CD4-positive, alpha-beta memory T cell (primary cell): ENCODE measurements around the gene ZBTB4. TPM values are rescaled to one million over a fixed set of nuclear protein-coding genes. Genes with fewer than 3 reads are reported as not detected.

Experiments used
- CTCF ChIA-PET: fragments of 350-600 bp; sonication (Branson Sonifier 250); formaldehyde crosslinking; loops from one replicate; lab custom pipeline; 2021; ENCODE audit warnings: inconsistent platforms; ENCODE audit not compliant: partially characterized antibody; lab: Charles Lee
- POLR2A ChIA-PET: fragments of 350-600 bp; sonication (Branson Sonifier 250); formaldehyde crosslinking; loops from one replicate; lab custom pipeline; 2021; ENCODE audit not compliant: partially characterized antibody; lab: Charles Lee
- DNase-seq, 5 donors: peaks; one replicate each; pipeline versions ENCODE4 v3.0.0 to v3.0.0-alpha.2; 2020 to 2022; ENCODE audit warnings: mixed read lengths in 1 of 5
- H3K27ac ChIP-seq: one replicate; pipeline ENCODE4 v1.7.0; 2013; ENCODE audit warnings: low read depth, low read length
- H3K27me3 ChIP-seq: 2 replicates; pipeline ENCODE4 v1.7.0; 2013; ENCODE audit warnings: mild to moderate bottlenecking, low read length, moderate library complexity; ENCODE audit not compliant: insufficient read depth
- H3K36me3 ChIP-seq: 2 replicates; pipeline ENCODE4 v1.7.0; 2013; ENCODE audit warnings: mild to moderate bottlenecking, low read length, moderate library complexity; ENCODE audit not compliant: insufficient read depth
- H3K4me1 ChIP-seq: 2 replicates; pipeline ENCODE4 v1.7.0; 2013; ENCODE audit warnings: mild to moderate bottlenecking, low read length, moderate library complexity; ENCODE audit not compliant: insufficient read depth
- H3K4me3 ChIP-seq, 2 donors: one replicate each; pipeline ENCODE4 v1.7.0; 2013; ENCODE audit warnings: low read length in 2 of 2, mild to moderate bottlenecking in 1 of 2
- H3K9me3 ChIP-seq, 2 donors: one replicate each; pipeline ENCODE4 v1.7.0; 2013; ENCODE audit warnings: low read length in 2 of 2, control low read depth in 1 of 2; ENCODE audit not compliant: control insufficient read depth in 1 of 2
- H3K27ac Mint-ChIP-seq, 7 donors: one replicate each; pipeline ENCODE4 v1.8.0; 2020 to 2021; ENCODE audit warnings: mixed read lengths in 7 of 7, mild to moderate bottlenecking in 6 of 7, inconsistent platforms in 3 of 7, moderate library complexity in 3 of 7
- H3K27me3 Mint-ChIP-seq, 2 donors: one replicate each; pipeline ENCODE4 v1.8.0; 2020 to 2021; ENCODE audit warnings: mixed read lengths in 2 of 2
- H3K36me3 Mint-ChIP-seq, 2 donors: one replicate each; pipeline ENCODE4 v1.8.0; 2020 to 2021; ENCODE audit warnings: mixed read lengths in 2 of 2, inconsistent platforms in 1 of 2, mild to moderate bottlenecking in 1 of 2
- H3K4me1 Mint-ChIP-seq, 4 donors: one replicate each; pipeline ENCODE4 v1.8.0; 2020 to 2021; ENCODE audit warnings: mixed read lengths in 4 of 4, mild to moderate bottlenecking in 1 of 4
- H3K4me3 Mint-ChIP-seq, 8 donors: one replicate each; pipeline ENCODE4 v1.8.0; 2020 to 2021; ENCODE audit warnings: mixed read lengths in 8 of 8, mild to moderate bottlenecking in 7 of 8, moderate library complexity in 6 of 8, inconsistent platforms in 3 of 8
- H3K9me3 Mint-ChIP-seq, 8 donors: one replicate each; pipeline ENCODE4 v1.8.0; 2020 to 2021; ENCODE audit warnings: mixed read lengths in 8 of 8, mild to moderate bottlenecking in 5 of 8, inconsistent platforms in 3 of 8, moderate library complexity in 1 of 8
- intact Hi-C: fragments of 100-400 bp; cut with micrococcal nuclease; formaldehyde crosslinking; loops from one replicate; pipeline ENCODE4 v1.15.1; 2023
- polyA plus RNA-seq, 2 donors: library from polyadenylated mRNA; unstranded; fragments of 300-500 nt; fragmentation: Illumina TruSeq; gene quantifications; one replicate each; pipeline ENCODE4 v1.2.3, GENCODE V29; 2021
- total RNA-seq, 2 experiments: library from RNA; stranded (reverse); gene quantifications; one replicate each; pipeline ENCODE4 v1.2.3, GENCODE V29; 2021

The ZBTB4 gene
- total and polyA plus RNA-seq, 4 experiments from 2014 or later: 4.6 to 75.7 (median 48.2) TPM

GRCh38 chr17:7441266-7441665, 38.2 kb downstream of the ZBTB4 start:
- CTCF ChIA-PET: interaction anchor here (0.8 to 2.9 kb wide), 6 partner anchors 13 to 120 kb away, joined by 3 to 11 read pairs (median 4); partner anchors contain the start of genes NEURL4 and SENP3

GRCh38 chr17:7440834-7441195, 38.6 kb downstream of the ZBTB4 start:
- ChIA-PET POLR2A (interaction anchor here (0.8 to 9.3 kb wide), 6 partner anchors 15 to 120 kb away, joined by 3 to 176 read pairs (median 48); partner anchors contain the start of genes ACAP1, POLR2A, SENP3 and SLC35G6), CTCF (interaction anchor here (0.8 to 2.9 kb wide), 6 partner anchors 13 to 120 kb away, joined by 3 to 11 read pairs (median 4); partner anchors contain the start of genes NEURL4 and SENP3)
- H3K4me1 ChIP-seq: peaks cover 55% of the 10 kb centered on the region
- Mint-ChIP-seq H3K27me3 (peaks cover 33 to 49% of the 10 kb centered on the region in 2 donors), H3K4me1 (peaks cover 25 to 56% (median 40%) of the 10 kb centered on the region in 4 donors), H3K27ac (no peak overlapping the region), H3K36me3 (peaks cover 4 to 5% of the 10 kb centered on the region in 2 donors), H3K9me3 (no peaks in the 10 kb centered on the region), H3K4me3 (peak overlapping the region in 1 of 8 donors; percentile 75)
- no peaks in the 10 kb centered on the region for H3K9me3 ChIP-seq
- peak in 1 of 5 donors; percentile 43 for DNase-seq
- no peak overlapping the region for H3K27ac ChIP-seq
- no peak overlapping the region for H3K4me3 ChIP-seq
- intact Hi-C loops: no loop called here
- no peaks in the 10 kb centered on the region for H3K36me3 ChIP-seq
- peaks cover 44% of the 10 kb centered on the region for H3K27me3 ChIP-seq

More at GRCh38 chr17:7441266-7441665, 38.2 kb downstream of the ZBTB4 start:
- H3K27me3 Mint-ChIP-seq: peaks cover 35 to 51% of the 10 kb centered on the region in 2 donors
- peak overlapping the region in 1 of 7 donors; percentile 30 for H3K27ac Mint-ChIP-seq
- Histone ChIP-seq H3K4me1 (peaks cover 55% of the 10 kb centered on the region), H3K9me3 (no peaks in the 10 kb centered on the region), H3K4me3 (no peak overlapping the region), H3K27me3 (peaks cover 48% of the 10 kb centered on the region), H3K27ac (no peak overlapping the region), H3K36me3 (no peaks in the 10 kb centered on the region)
- H3K36me3 Mint-ChIP-seq: peaks cover 2 to 5% of the 10 kb centered on the region in 2 donors
- POLR2A ChIA-PET: interaction anchor here (0.7 to 9.3 kb wide), 6 partner anchors 15 to 120 kb away, joined by 3 to 176 read pairs (median 48); partner anchors contain the start of genes ACAP1, POLR2A, SENP3 and SLC35G6
- no peaks in the 10 kb centered on the region for H3K9me3 Mint-ChIP-seq
- peak in 1 of 5 donors; percentile 7 for DNase-seq
- intact Hi-C loops: no loop called here
- H3K4me1 Mint-ChIP-seq: peaks cover 26 to 56% (median 40%) of the 10 kb centered on the region in 4 donors
- peak overlapping the region in 1 of 8 donors; percentile 52 for H3K4me3 Mint-ChIP-seq

- POLR2A ChIA-PET: interaction anchor here (0.8 to 9.3 kb wide), 8 partner anchors 16 to 149 kb away, joined by 3 to 176 read pairs (median 6); partner anchors contain the start of genes ACAP1, MPDU1, POLR2A and SENP3
Measured at GRCh38 chr17:7440113-7440833, 39.2 kb downstream of the ZBTB4 start.

DNA sequence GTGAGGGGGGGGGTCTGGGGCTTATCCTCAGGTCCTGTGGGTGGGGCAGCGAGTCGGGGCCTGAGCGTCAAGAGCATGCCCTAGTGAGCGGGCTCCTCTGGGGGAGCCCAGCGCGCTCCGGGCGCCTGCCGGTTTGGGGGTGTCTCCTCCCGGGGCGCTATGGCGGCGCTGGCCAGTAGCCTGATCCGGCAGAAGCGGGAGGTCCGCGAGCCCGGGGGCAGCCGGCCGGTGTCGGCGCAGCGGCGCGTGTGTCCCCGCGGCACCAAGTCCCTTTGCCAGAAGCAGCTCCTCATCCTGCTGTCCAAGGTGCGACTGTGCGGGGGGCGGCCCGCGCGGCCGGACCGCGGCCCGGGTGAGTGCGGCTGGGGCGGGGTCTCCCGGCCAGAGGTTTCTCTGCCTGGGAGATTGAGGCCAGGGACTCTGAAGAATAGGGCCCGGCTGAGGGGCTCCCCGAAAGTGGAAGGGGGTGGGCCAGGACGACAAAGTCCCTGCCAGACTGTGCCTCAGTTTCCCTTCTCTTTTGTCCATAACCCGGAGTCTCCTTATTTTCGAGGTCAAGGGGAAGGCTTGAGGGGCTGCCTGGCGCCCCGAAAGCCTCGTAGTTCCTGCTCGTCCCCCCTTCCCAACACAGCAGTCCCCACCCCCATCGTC, 39.8 kb downstream of the ZBTB4 start, which contains the start of gene FGF11:
Gene FGF11 (plus strand): TSS at position 51 of the 651 bp plus-strand sequence. CDS start 109 bp downstream, at position 160.
- Histone ChIP-seq H3K9me3 (no peaks in the 10 kb centered on the region), H3K36me3 (no peaks in the 10 kb centered on the region), H3K4me3 (peak within 1 kb of the TSS in 1 of 2 donors; percentile 41), H3K27ac (no peak within 1 kb of the TSS), H3K4me1 (peaks cover 47% of the 10 kb centered on the region), H3K27me3 (peaks cover 35% of the 10 kb centered on the region)
- intact Hi-C loops: no loop called here
- Mint-ChIP-seq H3K36me3 (peaks cover 5 to 9% of the 10 kb centered on the region in 2 donors), H3K9me3 (no peaks in the 10 kb centered on the region), H3K27ac (peak within 1 kb of the TSS in 6 of 7 donors; percentile 36 to 98 (median 69)), H3K4me3 (peak within 1 kb of the TSS; percentile 57 to 91 (median 74)), H3K27me3 (peaks cover 27 to 39% of the 10 kb centered on the region in 2 donors), H3K4me1 (peaks cover 25 to 56% (median 38%) of the 10 kb centered on the region in 4 donors)
- POLR2A ChIA-PET: interaction anchor here (0.8 to 9.3 kb wide), 7 partner anchors 16 to 150 kb away, joined by 3 to 176 read pairs (median 4); partner anchors contain the start of genes ACAP1, MPDU1, POLR2A and SLC35G6
- peak in 1 of 5 donors; percentile 33 for DNase-seq
- CTCF ChIA-PET: interaction anchor here (0.7 to 5.4 kb wide), 4 partner anchors 14 to 121 kb away, joined by 3 to 88 read pairs (median 8); partner anchors contain the start of genes KCTD11 and TMEM95

More at GRCh38 chr17:7440113-7440833, 39.2 kb downstream of the ZBTB4 start:
- Histone ChIP-seq H3K27me3 (peaks cover 38% of the 10 kb centered on the region), H3K4me3 (peak overlapping the region in 1 of 2 donors; percentile 41), H3K9me3 (no peaks in the 10 kb centered on the region), H3K36me3 (no peaks in the 10 kb centered on the region), H3K27ac (no peak overlapping the region), H3K4me1 (peaks cover 51% of the 10 kb centered on the region)
- Mint-ChIP-seq H3K4me3 (peak overlapping the region; percentile 48 to 91 (median 72)), H3K4me1 (peaks cover 23 to 56% (median 36%) of the 10 kb centered on the region in 4 donors), H3K27me3 (peaks cover 27 to 43% of the 10 kb centered on the region in 2 donors), H3K36me3 (peaks cover 5 to 7% of the 10 kb centered on the region in 2 donors), H3K9me3 (no peaks in the 10 kb centered on the region), H3K27ac (peak overlapping the region in 4 of 7 donors; percentile 13 to 81 (median 58))
- intact Hi-C loops: no loop called here
- CTCF ChIA-PET: interaction anchor here (0.7 to 5.4 kb wide), 6 partner anchors 14 to 121 kb away, joined by 3 to 88 read pairs (median 6); partner anchors contain the start of genes KCTD11, SENP3 and TMEM95
- peak in 4 of 5 donors; percentile 19 to 54 (median 24) for DNase-seq

DNA sequence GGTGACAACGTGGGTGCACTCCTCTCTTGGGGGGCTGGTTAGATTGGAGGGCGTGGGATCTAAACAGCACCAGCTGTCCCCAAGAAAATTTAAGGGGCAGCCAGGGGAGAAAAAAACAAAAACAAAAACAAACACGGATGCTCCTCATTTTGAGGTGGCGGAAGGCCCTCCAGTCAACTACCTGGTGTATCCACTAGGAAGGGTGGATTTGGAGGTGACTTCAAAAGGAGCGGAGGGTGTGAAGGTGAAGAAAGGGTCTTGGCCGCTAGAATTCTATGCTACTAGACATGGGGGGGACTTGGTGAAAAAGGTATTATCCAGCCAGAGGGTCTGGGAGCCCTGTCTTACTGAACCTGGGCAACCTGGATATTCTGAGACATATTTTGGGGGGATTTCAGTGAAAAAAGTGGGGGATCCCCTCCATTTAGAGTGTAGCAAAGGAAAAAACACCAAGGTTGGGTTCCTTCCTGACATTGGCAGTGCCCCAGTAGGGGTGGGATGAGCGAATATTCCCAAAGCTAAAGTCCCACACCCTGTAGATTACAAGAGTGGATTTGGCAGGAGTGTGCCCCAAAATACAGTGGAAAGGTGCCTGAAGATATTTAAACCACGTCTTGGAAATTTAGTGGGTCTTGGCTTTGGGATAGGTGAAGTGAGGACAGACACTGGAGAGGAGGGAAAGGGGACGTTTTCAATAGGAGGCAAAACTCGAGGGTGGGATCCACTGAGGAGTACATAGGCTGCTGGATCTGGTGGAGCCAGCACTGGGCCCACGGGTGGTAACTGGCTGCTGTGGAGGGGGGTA, 40.6 kb downstream of the ZBTB4 start:
- CTCF ChIA-PET: interaction anchor here (0.9 to 5.4 kb wide), 4 partner anchors 26 to 84 kb away, joined by 3 to 88 read pairs (median 28); partner anchors contain the start of genes KCTD11, POLR2A and TMEM95
- DNase-seq: peak in 1 of 5 donors; percentile 5
- Histone ChIP-seq H3K36me3 (no peaks in the 10 kb centered on the region), H3K4me1 (peaks cover 47% of the 10 kb centered on the region), H3K9me3 (no peaks in the 10 kb centered on the region), H3K27ac (no peak overlapping the region), H3K4me3 (no peak overlapping the region), H3K27me3 (peaks cover 30% of the 10 kb centered on the region)
- Mint-ChIP-seq H3K4me3 (peak overlapping the region; percentile 17 to 81 (median 68)), H3K27ac (peak overlapping the region in 4 of 7 donors; percentile 51 to 98 (median 69)), H3K4me1 (peaks cover 25 to 54% (median 37%) of the 10 kb centered on the region in 4 donors), H3K27me3 (peaks cover 25 to 33% of the 10 kb centered on the region in 2 donors), H3K9me3 (no peaks in the 10 kb centered on the region), H3K36me3 (peaks cover 5 to 9% of the 10 kb centered on the region in 2 donors)
- intact Hi-C loops: no loop called here
- POLR2A ChIA-PET: interaction anchor here (0.9 to 9.3 kb wide), 9 partner anchors 17 to 248 kb away, joined by 3 to 176 read pairs (median 4); partner anchors contain the start of genes ACAP1, MPDU1, POLR2A and SENP3
